ENCODE data around the gene DDHD1. TPM values are rescaled to one million over a fixed set of nuclear protein-coding genes. Genes with fewer than 3 reads are reported as not detected.

Gene DDHD1
- total and polyA plus RNA-seq, 2 donors from 2014 or later: 2.1 to 11.9 TPM

DNA sequence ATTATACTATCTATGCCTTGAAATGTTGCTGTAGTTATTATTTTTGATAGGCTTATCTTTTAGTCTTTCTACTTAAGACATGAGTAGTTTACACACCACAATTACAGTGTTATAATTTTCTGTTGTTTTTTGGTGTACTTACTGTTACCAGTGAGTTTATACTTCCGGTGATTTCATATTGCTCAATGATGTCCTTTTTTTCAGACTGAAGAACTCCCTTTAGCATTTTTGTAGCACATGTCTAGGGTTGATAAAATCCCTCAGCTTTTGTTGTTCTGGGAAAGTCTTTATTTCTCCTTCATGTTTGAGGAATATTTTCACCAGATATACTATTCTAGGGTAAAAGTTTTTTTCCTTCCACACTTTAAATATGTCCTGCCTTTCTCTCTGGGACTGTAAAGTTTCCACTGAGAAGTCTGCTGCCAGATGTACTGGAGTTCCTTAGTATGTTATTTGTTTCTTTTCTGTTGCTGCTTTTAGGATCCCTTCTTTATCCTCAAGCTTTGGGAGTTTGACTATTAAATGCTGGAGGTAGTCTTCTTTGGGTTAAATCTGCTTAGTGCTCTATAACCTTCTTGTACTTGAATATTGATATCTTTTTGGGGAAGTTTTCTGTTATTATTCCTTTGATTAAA, 160.8 kb downstream of the DDHD1 start:
- Histone ChIP-seq H3K4me3 (ENCODE audit: low read length in 3 of 3) (no peak overlapping the region), H3K9ac (ENCODE audit: low read length in 3 of 3) (no peak overlapping the region), H3K27ac (ENCODE audit: low read depth in 2 of 2, low read length in 2 of 2) (no peak overlapping the region), H3K4me1 (ENCODE audit: control insufficient read depth in 2 of 3, insufficient read depth in 2 of 3, low read depth in 1 of 3, low read length in 3 of 3) (no peaks in the 10 kb centered on the region), H3K9me3 (ENCODE audit: control insufficient read depth in 2 of 3, insufficient read depth in 1 of 3, low read length in 3 of 3) (no peaks in the 10 kb centered on the region), H3K36me3 (ENCODE audit: control insufficient read depth in 2 of 3, insufficient read depth in 3 of 3, low read length in 3 of 3) (no peaks in the 10 kb centered on the region), H3K27me3 (ENCODE audit: control insufficient read depth, insufficient read depth, low read length) (no peaks in the 10 kb centered on the region)
- DNase-seq: no peak
- intact Hi-C loops (cut with DNase I): no loop called here
- TF ChIP-seq, protein P1, sequence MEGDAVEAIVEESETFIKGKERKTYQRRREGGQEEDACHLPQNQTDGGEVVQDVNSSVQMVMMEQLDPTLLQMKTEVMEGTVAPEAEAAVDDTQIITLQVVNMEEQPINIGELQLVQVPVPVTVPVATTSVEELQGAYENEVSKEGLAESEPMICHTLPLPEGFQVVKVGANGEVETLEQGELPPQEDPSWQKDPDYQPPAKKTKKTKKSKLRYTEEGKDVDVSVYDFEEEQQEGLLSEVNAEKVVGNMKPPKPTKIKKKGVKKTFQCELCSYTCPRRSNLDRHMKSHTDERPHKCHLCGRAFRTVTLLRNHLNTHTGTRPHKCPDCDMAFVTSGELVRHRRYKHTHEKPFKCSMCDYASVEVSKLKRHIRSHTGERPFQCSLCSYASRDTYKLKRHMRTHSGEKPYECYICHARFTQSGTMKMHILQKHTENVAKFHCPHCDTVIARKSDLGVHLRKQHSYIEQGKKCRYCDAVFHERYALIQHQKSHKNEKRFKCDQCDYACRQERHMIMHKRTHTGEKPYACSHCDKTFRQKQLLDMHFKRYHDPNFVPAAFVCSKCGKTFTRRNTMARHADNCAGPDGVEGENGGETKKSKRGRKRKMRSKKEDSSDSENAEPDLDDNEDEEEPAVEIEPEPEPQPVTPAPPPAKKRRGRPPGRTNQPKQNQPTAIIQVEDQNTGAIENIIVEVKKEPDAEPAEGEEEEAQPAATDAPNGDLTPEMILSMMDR (IDR thresholded peaks at IDR 0.05; ENCODE audit: borderline replicate concordance, extremely low read depth, insufficient read depth): no peak
- no peak for FAIRE-seq

DNA sequence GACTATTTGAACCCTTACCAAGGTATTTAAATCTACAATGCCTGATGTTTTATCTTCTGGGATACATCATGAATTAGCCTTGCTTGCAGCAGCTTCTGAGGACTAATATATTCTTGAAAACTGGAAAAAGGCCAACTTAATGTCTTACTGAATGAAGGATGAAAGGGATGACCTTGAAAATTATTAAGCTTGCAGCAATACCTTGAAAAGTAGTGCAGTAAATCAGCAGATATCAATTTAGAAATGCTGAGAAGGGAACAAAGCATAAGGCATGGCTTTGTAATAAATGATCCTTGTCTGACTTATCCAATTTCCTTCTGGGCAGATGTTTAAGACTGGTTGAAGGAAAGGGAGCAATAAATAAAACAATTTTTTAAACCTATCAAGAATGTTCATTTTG, 165.0 kb downstream of the DDHD1 start:
- Histone ChIP-seq H3K27ac (ENCODE audit: low read depth in 2 of 2, low read length in 2 of 2) (no peak overlapping the region), H3K4me1 (ENCODE audit: control insufficient read depth in 2 of 3, insufficient read depth in 2 of 3, low read depth in 1 of 3, low read length in 3 of 3) (no peaks in the 10 kb centered on the region), H3K4me3 (ENCODE audit: low read length in 3 of 3) (no peak overlapping the region), H3K27me3 (ENCODE audit: control insufficient read depth, insufficient read depth, low read length) (no peaks in the 10 kb centered on the region), H3K9ac (ENCODE audit: low read length in 3 of 3) (no peak overlapping the region), H3K36me3 (ENCODE audit: control insufficient read depth in 2 of 3, insufficient read depth in 3 of 3, low read length in 3 of 3) (no peaks in the 10 kb centered on the region), H3K9me3 (ENCODE audit: control insufficient read depth in 2 of 3, insufficient read depth in 1 of 3, low read length in 3 of 3) (no peaks in the 10 kb centered on the region)
- FAIRE-seq (no peak), DNase-seq (no peak)
- intact Hi-C loops (cut with DNase I): no loop called here
- TF ChIP-seq, protein P1 (IDR thresholded peaks at IDR 0.05; ENCODE audit: borderline replicate concordance, extremely low read depth, insufficient read depth): no peak

DNA sequence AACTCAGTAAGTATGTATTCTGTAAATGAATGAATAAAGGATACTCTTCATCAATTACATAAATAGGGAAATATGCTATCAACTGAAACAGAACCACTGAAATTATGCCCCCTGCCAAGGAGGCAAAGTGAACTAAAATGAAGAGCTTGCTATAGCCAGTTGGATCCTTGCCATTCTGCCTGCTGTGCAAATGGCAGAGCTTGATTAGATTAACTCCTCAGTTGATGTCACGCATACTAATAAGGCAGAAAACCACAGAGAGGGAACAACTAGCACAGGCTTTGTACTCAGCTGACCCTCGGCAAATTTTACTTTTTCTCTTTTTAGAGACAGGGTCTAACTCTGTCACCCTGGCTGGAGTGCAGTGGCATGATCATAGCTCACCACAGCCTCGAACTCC, 165.6 kb downstream of the DDHD1 start:
- no peaks in the 10 kb centered on the region for H3K36me3 ChIP-seq (ENCODE audit: control insufficient read depth in 2 of 3, insufficient read depth in 3 of 3, low read length in 3 of 3)
- FAIRE-seq: no peak
- DNase-seq: no peak
- H3K9ac ChIP-seq (ENCODE audit: low read length in 3 of 3): no peak overlapping the region
- no peaks in the 10 kb centered on the region for H3K4me1 ChIP-seq (ENCODE audit: control insufficient read depth in 2 of 3, insufficient read depth in 2 of 3, low read depth in 1 of 3, low read length in 3 of 3)
- no peaks in the 10 kb centered on the region for H3K27me3 ChIP-seq (ENCODE audit: control insufficient read depth, insufficient read depth, low read length)
- TF ChIP-seq, protein P1 (IDR thresholded peaks at IDR 0.05; ENCODE audit: borderline replicate concordance, extremely low read depth, insufficient read depth): no peak
- H3K9me3 ChIP-seq (ENCODE audit: control insufficient read depth in 2 of 3, insufficient read depth in 1 of 3, low read length in 3 of 3): no peaks in the 10 kb centered on the region
- no peak overlapping the region for H3K27ac ChIP-seq (ENCODE audit: low read depth in 2 of 2, low read length in 2 of 2)
- intact Hi-C loops (cut with DNase I): no loop called here
- H3K4me3 ChIP-seq (ENCODE audit: low read length in 3 of 3): no peak overlapping the region

DNA sequence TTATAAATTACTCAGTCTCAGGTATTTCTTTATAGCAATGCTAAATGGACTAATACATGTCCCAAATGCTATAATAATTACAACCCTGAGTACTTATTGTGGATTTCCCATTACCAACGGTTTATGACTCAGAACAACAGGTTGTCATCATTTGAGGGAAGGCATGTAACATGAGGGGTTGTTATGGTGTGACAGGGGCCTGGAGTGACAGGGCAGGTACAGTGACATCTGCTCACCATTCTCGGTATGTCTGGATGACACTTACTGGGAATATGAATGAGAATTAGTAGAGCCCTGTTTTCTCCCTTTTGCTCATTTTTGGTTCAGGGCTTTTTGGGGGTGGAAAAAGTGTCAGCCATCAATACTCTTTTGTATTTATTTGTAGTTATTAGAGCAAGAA, 166.1 kb downstream of the DDHD1 start:
- intact Hi-C loops (cut with DNase I): no loop called here

More for the DNA sequence above, 166.1 kb downstream of the DDHD1 start:
- no peak for DNase-seq
- no peak for FAIRE-seq
- TF ChIP-seq, protein P1 (IDR thresholded peaks at IDR 0.05; ENCODE audit: borderline replicate concordance, extremely low read depth, insufficient read depth): no peak
- H3K4me1 ChIP-seq (ENCODE audit: control insufficient read depth in 2 of 3, insufficient read depth in 2 of 3, low read depth in 1 of 3, low read length in 3 of 3): no peaks in the 10 kb centered on the region
- no peaks in the 10 kb centered on the region for H3K9me3 ChIP-seq (ENCODE audit: control insufficient read depth in 2 of 3, insufficient read depth in 1 of 3, low read length in 3 of 3)
- H3K4me3 ChIP-seq (ENCODE audit: low read length in 3 of 3): no peak overlapping the region
- H3K27ac ChIP-seq (ENCODE audit: low read depth in 2 of 2, low read length in 2 of 2): no peak overlapping the region
- H3K27me3 ChIP-seq (ENCODE audit: control insufficient read depth, insufficient read depth, low read length): no peaks in the 10 kb centered on the region
- no peak overlapping the region for H3K9ac ChIP-seq (ENCODE audit: low read length in 3 of 3)
- H3K36me3 ChIP-seq (ENCODE audit: control insufficient read depth in 2 of 3, insufficient read depth in 3 of 3, low read length in 3 of 3): no peaks in the 10 kb centered on the region
